ENCODE data around the gene OCA2. TPM values are rescaled to one million over a fixed set of nuclear protein-coding genes. Genes with fewer than 3 reads are reported as not detected.

OCA2 gene
- total and polyA plus RNA-seq, 11 donors, result 0.04 to 0.10 (median 0.07) TPM; not detected in 8

- intact Hi-C loops (cut with DNase I), result no loop called here
- peaks cover 0 to 14% (median 0%) of the 10 kb centered on the region in 12 donors for H3K9me3 ChIP-seq
- DNase-seq (no peak), ATAC-seq (no peak)
- H3K27ac ChIP-seq, result no peak overlapping the region
- H3K36me3 ChIP-seq, result no peaks in the 10 kb centered on the region
- WGBS, 4 donors, result 83 to 90% (median 87%) methylated on average over 13 to 15 of the region's 15 CpGs
- no peak overlapping the region for H3K4me3 ChIP-seq
- no peaks in the 10 kb centered on the region for H3K4me1 ChIP-seq
- no peaks in the 10 kb centered on the region for H3K27me3 ChIP-seq
- TF ChIP-seq POLR2A (IDR thresholded peaks at IDR 0.05) (no peak), CTCF (IDR thresholded peaks at IDR 0.05) (no peak)
Observed at GRCh38 chr15:27847775-27848710, 251.1 kb downstream of the OCA2 start.

- intact Hi-C loops (cut with DNase I), result no loop called here
- no peak overlapping the region for H3K27ac ChIP-seq
- H3K4me1 ChIP-seq, result no peaks in the 10 kb centered on the region
- no peaks in the 10 kb centered on the region for H3K36me3 ChIP-seq
- peaks cover 0 to 14% (median 0%) of the 10 kb centered on the region in 12 donors for H3K9me3 ChIP-seq
- ATAC-seq (no peak), DNase-seq (no peak)
- TF ChIP-seq POLR2A (IDR thresholded peaks at IDR 0.05) (no peak), CTCF (IDR thresholded peaks at IDR 0.05) (no peak)
- H3K27me3 ChIP-seq, result no peaks in the 10 kb centered on the region
- WGBS, 4 donors, result 53 to 81% (median 77%) methylated on average over 7 to 10 of the region's 10 CpGs
- H3K4me3 ChIP-seq, result no peak overlapping the region
Observed at GRCh38 chr15:27846722-27847395, 252.3 kb downstream of the OCA2 start.

GRCh38 chr15:27845535-27846369 is 253.4 kb downstream of the OCA2 start:
- no peak overlapping the region for H3K4me3 ChIP-seq
- no peaks in the 10 kb centered on the region for H3K4me1 ChIP-seq
- DNase-seq, result no peak
- H3K9me3 ChIP-seq, result peaks cover 0 to 14% (median 0%) of the 10 kb centered on the region in 12 donors
- H3K36me3 ChIP-seq, result no peaks in the 10 kb centered on the region
- WGBS, 4 donors, result 84 to 86% (median 85%) methylated on average over 17 to 21 of the region's 21 CpGs
- ATAC-seq, result peak in 1 of 4 donors; percentile 22
- H3K27ac ChIP-seq, result no peak overlapping the region
- intact Hi-C loops (cut with DNase I), result no loop called here
- no peaks in the 10 kb centered on the region for H3K27me3 ChIP-seq
- TF ChIP-seq CTCF (IDR thresholded peaks at IDR 0.05) (no peak), POLR2A (IDR thresholded peaks at IDR 0.05) (no peak)

Data from heart left ventricle (tissue), 16 donors.